IMR-90 (cell line): ENCODE data around the gene TSPAN3. TPM values are rescaled to one million over a fixed set of nuclear protein-coding genes. Genes with fewer than 3 reads are reported as not detected.

Experiments used
- ATAC-seq: fragments of 200-7000 bp; cut with Tn5 transposase; 2 replicates; pipeline ENCODE4 v1.9.1; 2020; ENCODE audit warnings: low read depth, mild to moderate bottlenecking, moderate library complexity
- BruUV-seq: library from RNA; stranded (reverse); fragments of 400-500 nt; replicated peaks from 2 replicates; lab custom pipeline; 2021; lab: Mats Ljungman, UMichigan
- CTCF ChIA-PET: fragments of 300-600 bp; formaldehyde crosslinking; extraction: SDS; loops from one replicate; lab custom pipeline; 2021; ENCODE audit warnings: antibody characterized with exemption; lab: Yijun Ruan, JAX
- POLR2A ChIA-PET: fragments of 300-600 bp; sonication (Branson Sonifier 250); formaldehyde crosslinking; loops from one replicate; lab custom pipeline; 2022; ENCODE audit warnings: antibody characterized with exemption; ENCODE audit not compliant: unreplicated experiment; lab: Charles Lee
- DNase-seq: peaks from one replicate; pipeline ENCODE4 v3.0.0; 2013
- H2AFZ ChIP-seq: replicated peaks from 2 replicates; pipeline ENCODE3; 2013; ENCODE audit warnings: low read length, mild to moderate bottlenecking; ENCODE audit not compliant: poor library complexity
- H2AK5ac ChIP-seq: 2 replicates; pipeline ENCODE4 v1.6.1; 2013; ENCODE audit warnings: low read depth, low read length, inconsistent platforms
- H2AK9ac ChIP-seq: replicated peaks from 2 replicates; pipeline ENCODE3; 2013; ENCODE audit warnings: mild to moderate bottlenecking, low read depth, low read length, moderate library complexity; ENCODE audit not compliant: poor library complexity
- H2BK120ac ChIP-seq: 2 replicates; pipeline ENCODE4 v1.6.1; 2013; ENCODE audit warnings: low read depth, low read length, inconsistent platforms
- H2BK15ac ChIP-seq: 3 replicates; pipeline ENCODE4 v1.6.1; 2013; ENCODE audit warnings: low read depth, low read length, inconsistent platforms
- H2BK20ac ChIP-seq: 2 replicates; pipeline ENCODE4 v1.6.1; 2013; ENCODE audit warnings: low read depth, mild to moderate bottlenecking, inconsistent platforms, low read length, moderate library complexity
- H2BK5ac ChIP-seq: 2 replicates; pipeline ENCODE4 v1.6.1; 2013; ENCODE audit warnings: mild to moderate bottlenecking, low read depth, low read length, inconsistent platforms; ENCODE audit not compliant: poor library complexity, severe bottlenecking
- H3K14ac ChIP-seq: replicated peaks from 2 replicates; pipeline ENCODE4 v1.6.1; 2013; ENCODE audit warnings: low read depth, low read length, inconsistent platforms
- H3K18ac ChIP-seq: 2 replicates; pipeline ENCODE4 v1.6.1; 2013; ENCODE audit warnings: low read depth, low read length, control low read depth
- H3K23ac ChIP-seq: 2 replicates; pipeline ENCODE4 v1.6.1; 2013; ENCODE audit warnings: low read depth, low read length, inconsistent platforms
- H3K27ac ChIP-seq: 2 replicates; pipeline ENCODE4 v1.5.1; 2013; ENCODE audit warnings: mild to moderate bottlenecking, control low read depth, low read length; ENCODE audit not compliant: insufficient read depth
- H3K27me3 ChIP-seq: 2 replicates; pipeline ENCODE4 v1.6.1; 2013; ENCODE audit warnings: low read length; ENCODE audit not compliant: control insufficient read depth, insufficient read depth
- H3K36me3 ChIP-seq: 2 replicates; pipeline ENCODE4 v1.6.1; 2013; ENCODE audit warnings: low read length, mixed read lengths; ENCODE audit not compliant: control insufficient read depth, insufficient read depth
- H3K4ac ChIP-seq: 2 replicates; pipeline ENCODE4 v1.6.1; 2013; ENCODE audit warnings: low read depth, low read length, inconsistent platforms
- H3K4me1 ChIP-seq: 2 replicates; pipeline ENCODE4 v1.6.1; 2013; ENCODE audit warnings: low read length, mixed read lengths; ENCODE audit not compliant: control insufficient read depth, insufficient read depth
- H3K4me2 ChIP-seq: 2 replicates; pipeline ENCODE4 v1.6.1; 2013; ENCODE audit warnings: low read depth, mild to moderate bottlenecking, control low read depth, low read length, moderate library complexity
- H3K4me3 ChIP-seq: 2 replicates; pipeline ENCODE4 v1.5.1; 2013; ENCODE audit warnings: low read depth, mild to moderate bottlenecking, control low read depth, low read length, moderate library complexity; ENCODE audit not compliant: insufficient read depth
- H3K56ac ChIP-seq: 2 replicates; pipeline ENCODE4 v1.6.1; 2013; ENCODE audit warnings: low read length, inconsistent platforms; ENCODE audit not compliant: insufficient read depth; ENCODE audit errors: extremely low read depth
- H3K79me1 ChIP-seq, 2 experiments: 2 replicates each; pipeline ENCODE4 v1.6.1; 2013; ENCODE audit warnings: low read length in 2 of 2, inconsistent platforms in 1 of 2, low read depth in 1 of 2
- H3K9ac ChIP-seq: 2 replicates; pipeline ENCODE4 v1.6.1; 2013; ENCODE audit warnings: low read depth, low read length, control low read depth
- H3K9me1 ChIP-seq: 2 replicates; pipeline ENCODE4 v1.6.1; 2013; ENCODE audit warnings: low read length, inconsistent platforms; ENCODE audit not compliant: insufficient read depth
- H3K9me3 ChIP-seq: 2 replicates; pipeline ENCODE4 v1.6.1; 2013; ENCODE audit warnings: low read length; ENCODE audit not compliant: control insufficient read depth, insufficient read depth
- H4K20me1 ChIP-seq: 2 replicates; pipeline ENCODE4 v1.6.1; 2013; ENCODE audit warnings: low read length, inconsistent platforms; ENCODE audit not compliant: insufficient read depth
- H4K5ac ChIP-seq: 2 replicates; pipeline ENCODE4 v1.6.1; 2013; ENCODE audit warnings: mild to moderate bottlenecking, low read depth, low read length, control low read depth
- H4K8ac ChIP-seq, 2 experiments: 2 replicates each; pipeline ENCODE4 v1.6.1; 2013; ENCODE audit warnings: low read depth in 2 of 2, low read length in 2 of 2, control low read depth in 1 of 2, inconsistent platforms in 1 of 2
- H4K91ac ChIP-seq: 2 replicates; pipeline ENCODE4 v1.6.1; 2013; ENCODE audit warnings: low read depth, low read length, inconsistent platforms; ENCODE audit not compliant: insufficient read depth
- BHLHE40 ChIP-seq: fragments of 150-350 bp; IDR thresholded peaks from 2 replicates; pipeline ENCODE4 v1.6.1; 2016; ENCODE audit warnings: mild to moderate bottlenecking, low read depth, low read length
- CEBPB ChIP-seq: IDR thresholded peaks from 2 replicates; pipeline ENCODE4 v1.6.1; 2012; ENCODE audit warnings: low read depth, low read length, improper control_type of control experiment
- CHD1 ChIP-seq: IDR thresholded peaks from 2 replicates; pipeline ENCODE4 v1.6.1; 2012; ENCODE audit warnings: low read depth, low read length, improper control_type of control experiment
- CTCF ChIP-seq: conservative IDR thresholded peaks from 2 replicates; pipeline ENCODE4 v1.5.1; 2012; ENCODE audit warnings: mild to moderate bottlenecking, low read depth, low read length, improper control_type of control experiment
- ELK1 ChIP-seq: fragments of 150-350 bp; IDR thresholded peaks from 2 replicates; pipeline ENCODE4 v1.6.1; 2016; ENCODE audit warnings: low read depth, mild to moderate bottlenecking, low read length, moderate library complexity, borderline replicate concordance
- FOS ChIP-seq: fragments of 150-350 bp; IDR thresholded peaks from 2 replicates; pipeline ENCODE4 v1.6.1; 2016; ENCODE audit warnings: low read depth, low read length
- MXI1 ChIP-seq: IDR thresholded peaks from 2 replicates; pipeline ENCODE4 v1.6.1; 2012; ENCODE audit warnings: low read depth, mild to moderate bottlenecking, low read length, moderate library complexity, borderline replicate concordance
- NFE2L2 ChIP-seq: fragments of 150-350 bp; IDR thresholded peaks from 2 replicates; pipeline ENCODE4 v1.6.1; 2016; ENCODE audit warnings: low read depth, mild to moderate bottlenecking, low read length
- RAD21 ChIP-seq: IDR thresholded peaks from 2 replicates; pipeline ENCODE4 v1.6.1; 2012; ENCODE audit warnings: low read length, improper control_type of control experiment
- RCOR1 ChIP-seq: IDR thresholded peaks from 2 replicates; pipeline ENCODE4 v1.6.1; 2012; ENCODE audit warnings: mild to moderate bottlenecking, low read length, improper control_type of control experiment; ENCODE audit not compliant: insufficient replicate concordance
- SMC3 ChIP-seq: fragments of 150-350 bp; IDR thresholded peaks from 2 replicates; pipeline ENCODE4 v1.6.1; 2016; ENCODE audit warnings: low read depth, mild to moderate bottlenecking, antibody characterized with exemption, low read length, moderate library complexity
- WGBS, 2 experiments: methylation state at CpG; one replicate each; pipeline versions ENCODE4 v1.1.5 to v1.1.7; 2013; ENCODE audit warnings: missing lambda C conversion rate in 2 of 2; ENCODE audit not compliant: insufficient read length in 1 of 2; ENCODE audit errors: extremely low coverage in 2 of 2; 5-methylcytosine and 5-hydroxymethylcytosine counted together
- dilution Hi-C: fragments of 300-500 bp; cut with HindIII; formaldehyde crosslinking; loops from one replicate; pipeline ENCODE4 v1.14.3; 2018; ENCODE audit warnings: low sequenced_read_pairs; ENCODE audit not compliant: unreplicated experiment
- in situ Hi-C: fragments of 300-500 bp; cut with MboI; formaldehyde crosslinking; loops from 3 replicates; pipeline ENCODE4 v1.14.3; 2019; ENCODE audit warnings: low sequenced_read_pairs, inconsistent platforms, mixed read lengths
- intact Hi-C: fragments of 100-400 bp; cut with micrococcal nuclease; formaldehyde crosslinking; loops from 2 replicates; pipeline ENCODE4 v1.10.0; 2022
- polyA plus RNA-seq, 3 experiments: library from polyadenylated mRNA; depleted of rRNA; stranded (reverse); fragments of >200 nt; gene quantifications; 2 replicates each; pipeline ENCODE4 v1.2.3, GENCODE V29; 2012; ENCODE audit warnings: low replicate concordance in 1 of 3
- total RNA-seq: library from RNA; depleted of rRNA; stranded (reverse); fragments of >200 nt; gene quantifications from 2 replicates; pipeline ENCODE4 v1.2.3, GENCODE V29; 2012

The TSPAN3 gene
- total and polyA plus RNA-seq, 2 of the 4 experiments (the other 2 are of a cell fraction), result 270 to 295 TPM

GRCh38 chr15:77075528-77075927 lies 4.6 kb upstream of the TSPAN3 start:
- Histone ChIP-seq H3K79me1 (no peaks in the 10 kb centered on the region), H3K23ac (no peak overlapping the region), H2AK9ac (no peak overlapping the region), H3K27ac (no peak overlapping the region), H4K20me1 (no peaks in the 10 kb centered on the region), H2AFZ (no peak overlapping the region), H3K56ac (no peak overlapping the region), H3K4me3 (no peak overlapping the region), H3K36me3 (no peaks in the 10 kb centered on the region), H3K9me1 (no peaks in the 10 kb centered on the region), H3K9ac (no peak overlapping the region), H3K18ac (no peak overlapping the region), H2BK20ac (no peak overlapping the region), H3K14ac (no peak overlapping the region), H2BK5ac (no peak overlapping the region), H3K4me1 (no peaks in the 10 kb centered on the region; the same call in 1 of the 2 replicates), H2BK15ac (no peak overlapping the region), H3K9me3 (no peaks in the 10 kb centered on the region), H4K91ac (no peak overlapping the region), H3K27me3 (peaks cover 5% of the 10 kb centered on the region), H4K8ac (no peak overlapping the region), H2BK120ac (no peak overlapping the region), H3K4ac (no peak overlapping the region), H2AK5ac (no peak overlapping the region), H3K4me2 (no peak overlapping the region), H4K5ac (no peak overlapping the region)
- in situ Hi-C loops (no loop called here), intact Hi-C loops (no loop called here), dilution Hi-C loops (no loop called here)
- ATAC-seq (no peak), DNase-seq (no peak)
- no TSS peak for BruUV-seq
- CTCF ChIA-PET, result no interaction called here
- POLR2A ChIA-PET, result no interaction called here
- WGBS, 2 experiments, result 82% methylated on average over 5 of the region's 9 CpGs; no CpG with 5 or more reads in 1 of the 2 experiments
- TF ChIP-seq RCOR1, result no peak
- no peak for TF ChIP-seq MXI1
- no peak for TF ChIP-seq RAD21
- TF ChIP-seq ELK1, result no peak
- no peak for TF ChIP-seq CTCF
- no peak for TF ChIP-seq CEBPB
- no peak for TF ChIP-seq SMC3
- no peak for TF ChIP-seq NFE2L2
- TF ChIP-seq CHD1, result no peak
- no peak for TF ChIP-seq FOS
- TF ChIP-seq BHLHE40, result no peak
